ENCODE data around the gene SPTBN4. TPM values are rescaled to one million over a fixed set of nuclear protein-coding genes. Genes with fewer than 3 reads are reported as not detected.
A peak's percentile ranks its signal among the peaks of the same experiment; 100 is the strongest.

Gene SPTBN4
- total and polyA plus RNA-seq, 5 donors: 3.2 to 6.4 (median 5.4) TPM

DNA sequence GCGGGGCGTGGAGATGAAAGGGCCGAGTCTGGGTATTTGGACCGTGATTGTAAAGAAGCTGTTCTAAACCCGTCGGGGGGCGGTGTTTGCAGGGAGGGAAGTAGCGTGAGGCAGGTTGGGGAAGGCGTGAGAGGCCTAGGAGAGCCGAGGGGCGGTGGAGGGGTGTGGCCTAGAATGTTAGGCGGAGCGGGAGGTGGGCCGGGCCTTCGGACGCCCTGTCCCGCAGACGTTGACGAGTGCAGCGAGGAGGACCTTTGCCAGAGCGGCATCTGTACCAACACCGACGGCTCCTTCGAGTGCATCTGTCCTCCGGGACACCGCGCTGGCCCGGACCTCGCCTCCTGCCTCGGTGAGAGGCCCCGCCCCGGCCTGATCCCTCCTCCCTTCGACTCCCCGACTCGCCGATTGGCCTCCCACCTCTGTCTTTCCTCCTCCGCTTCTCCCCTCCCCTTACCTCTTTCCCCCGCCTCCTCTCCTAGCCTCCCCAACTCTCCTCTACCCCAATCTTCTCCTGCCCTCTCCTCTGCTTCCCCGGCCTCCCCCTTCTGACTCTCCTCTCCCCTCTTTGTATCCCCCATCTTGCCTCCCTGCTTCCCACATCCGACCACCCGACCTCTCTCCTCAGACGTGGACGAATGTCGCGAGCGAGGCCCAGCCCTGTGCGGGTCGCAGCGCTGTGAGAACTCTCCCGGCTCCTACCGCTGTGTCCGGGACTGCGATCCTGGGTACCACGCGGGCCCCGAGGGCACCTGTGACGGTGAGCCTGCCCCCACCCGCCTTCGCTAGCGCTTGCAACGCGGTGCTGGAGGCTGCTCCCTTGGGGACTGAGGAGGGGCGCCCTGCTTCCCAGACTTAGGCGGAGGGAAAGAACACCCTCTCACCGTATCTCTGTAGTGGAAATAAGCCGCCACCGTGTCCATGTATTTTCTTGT is 147.2 kb downstream of the SPTBN4 start:
- DNase-seq (peak; percentile 91 to 93 (median 92)), ATAC-seq (peak; percentile 69)
- Histone ChIP-seq H3K27me3 (ENCODE audit: control insufficient read depth, insufficient read depth) (no peaks in the 10 kb centered on the region), H3K4me1 (ENCODE audit: control insufficient read depth, insufficient read depth, low read length) (no peaks in the 10 kb centered on the region), H3K9me3 (ENCODE audit: control insufficient read depth, low read length) (no peaks in the 10 kb centered on the region), H3K27ac (ENCODE audit: low read length) (peak overlapping the region; percentile 77), H3K4me3 (ENCODE audit: low read length) (peak overlapping the region; percentile 37)
- 21% methylated on average over 67 of the region's 67 CpGs for WGBS
- intact Hi-C loops (cut with DNase I): no loop called here

DNA sequence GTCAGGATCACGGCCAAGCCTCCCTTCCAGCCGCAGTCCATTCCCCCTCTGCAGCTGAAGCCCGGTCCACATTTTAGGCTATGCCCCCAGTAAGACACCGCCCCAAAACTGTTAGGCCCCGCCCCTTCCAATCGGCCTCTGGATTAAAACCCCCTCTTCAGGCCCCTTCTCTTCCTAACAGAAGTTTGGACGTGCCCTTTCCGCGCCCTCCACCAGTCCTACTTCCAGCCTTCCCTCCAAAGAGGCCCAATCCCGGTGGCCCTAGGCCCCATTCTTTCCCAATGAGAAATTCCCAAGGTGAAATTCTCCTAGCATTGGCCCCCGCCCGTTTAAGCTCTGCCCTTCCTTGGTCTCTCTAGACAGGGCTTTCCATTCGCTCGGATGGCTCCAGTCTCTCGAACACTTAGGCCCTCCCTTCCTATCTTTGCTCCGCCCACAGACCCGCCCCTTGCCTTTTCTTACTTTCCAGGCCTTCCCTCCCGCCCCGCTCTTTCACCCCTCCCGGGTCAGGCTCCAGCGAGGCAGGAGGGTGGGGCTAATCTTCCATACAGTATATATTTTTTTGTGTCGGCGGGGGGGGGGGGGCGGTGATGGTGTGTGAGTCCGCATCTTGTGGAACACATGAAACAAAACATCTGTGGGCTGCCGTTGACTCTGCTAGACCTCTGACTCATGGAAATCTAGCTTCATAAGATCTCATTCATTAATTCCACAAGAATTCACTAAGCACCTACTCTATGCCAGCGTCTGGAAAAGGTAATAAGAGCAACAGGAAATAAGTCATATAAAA is 148.0 kb downstream of the SPTBN4 start:
- no peaks in the 10 kb centered on the region for H3K27me3 ChIP-seq (ENCODE audit: control insufficient read depth, insufficient read depth)
- ATAC-seq (peak; percentile 73 to 79), DNase-seq (peak; percentile 93 to 95 (median 94))
- H3K27ac ChIP-seq (ENCODE audit: low read length): peak overlapping the region; percentile 77
- peak overlapping the region; percentile 37 for H3K4me3 ChIP-seq (ENCODE audit: low read length)
- no peaks in the 10 kb centered on the region for H3K9me3 ChIP-seq (ENCODE audit: control insufficient read depth, low read length)
- no peaks in the 10 kb centered on the region for H3K4me1 ChIP-seq (ENCODE audit: control insufficient read depth, insufficient read depth, low read length)
- intact Hi-C loops (cut with DNase I): no loop called here
- 20% methylated on average over 27 of the region's 27 CpGs for WGBS

DNA sequence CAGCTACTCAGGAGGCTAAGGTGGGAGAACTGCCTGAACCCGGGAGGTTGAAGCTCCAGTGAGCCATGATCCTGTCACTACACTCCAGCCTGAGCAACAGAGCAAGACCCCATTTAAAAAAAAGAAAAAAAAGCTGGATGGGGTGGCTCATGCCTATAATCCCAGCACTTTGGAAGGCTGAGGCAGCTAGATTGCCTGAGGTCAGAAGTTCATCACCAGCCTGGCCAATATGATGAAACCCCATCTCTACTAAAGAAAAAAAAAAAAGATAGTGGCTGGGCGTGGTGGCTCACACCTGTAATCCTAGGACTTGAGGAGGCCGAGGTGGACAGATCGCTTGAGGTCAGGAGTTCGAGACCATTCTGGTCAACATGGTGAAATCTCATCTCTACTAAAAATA is 149.4 kb downstream of the SPTBN4 start:
- H3K4me3 ChIP-seq (ENCODE audit: low read length): no peak overlapping the region
- no peaks in the 10 kb centered on the region for H3K27me3 ChIP-seq (ENCODE audit: control insufficient read depth, insufficient read depth)
- no peak overlapping the region for H3K27ac ChIP-seq (ENCODE audit: low read length)
- intact Hi-C loops (cut with DNase I): no loop called here
- 83% methylated on average over 5 of the region's 5 CpGs for WGBS
- no peaks in the 10 kb centered on the region for H3K9me3 ChIP-seq (ENCODE audit: control insufficient read depth, low read length)
- DNase-seq (peak in 1 of 3 donors; percentile 4), ATAC-seq (no peak)
- no peaks in the 10 kb centered on the region for H3K4me1 ChIP-seq (ENCODE audit: control insufficient read depth, insufficient read depth, low read length)

DNA sequence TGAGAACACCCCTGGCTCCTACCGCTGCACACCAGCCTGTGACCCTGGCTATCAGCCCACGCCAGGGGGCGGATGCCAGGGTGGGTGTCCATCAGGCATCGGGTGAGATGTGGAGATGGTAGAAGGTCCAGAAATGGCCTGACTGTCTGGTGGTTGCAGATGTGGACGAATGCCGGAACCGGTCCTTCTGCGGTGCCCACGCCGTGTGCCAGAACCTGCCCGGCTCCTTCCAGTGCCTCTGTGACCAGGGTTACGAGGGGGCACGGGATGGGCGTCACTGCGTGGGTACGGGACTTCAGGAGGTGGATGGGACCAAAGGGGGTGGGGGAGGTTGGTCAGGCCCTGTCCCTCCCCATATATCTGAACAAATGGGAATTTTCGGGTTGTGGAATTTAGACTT is 150.1 kb downstream of the SPTBN4 start:
- 94% methylated on average over 17 of the region's 17 CpGs for WGBS
- H3K4me1 ChIP-seq (ENCODE audit: control insufficient read depth, insufficient read depth, low read length): no peaks in the 10 kb centered on the region
- DNase-seq (peak in 2 of 3 donors; percentile 35 to 55), ATAC-seq (no peak)
- no peaks in the 10 kb centered on the region for H3K9me3 ChIP-seq (ENCODE audit: control insufficient read depth, low read length)
- H3K27ac ChIP-seq (ENCODE audit: low read length): no peak overlapping the region
- intact Hi-C loops (cut with DNase I): no loop called here
- H3K4me3 ChIP-seq (ENCODE audit: low read length): no peak overlapping the region
- H3K27me3 ChIP-seq (ENCODE audit: control insufficient read depth, insufficient read depth): no peaks in the 10 kb centered on the region

DNA sequence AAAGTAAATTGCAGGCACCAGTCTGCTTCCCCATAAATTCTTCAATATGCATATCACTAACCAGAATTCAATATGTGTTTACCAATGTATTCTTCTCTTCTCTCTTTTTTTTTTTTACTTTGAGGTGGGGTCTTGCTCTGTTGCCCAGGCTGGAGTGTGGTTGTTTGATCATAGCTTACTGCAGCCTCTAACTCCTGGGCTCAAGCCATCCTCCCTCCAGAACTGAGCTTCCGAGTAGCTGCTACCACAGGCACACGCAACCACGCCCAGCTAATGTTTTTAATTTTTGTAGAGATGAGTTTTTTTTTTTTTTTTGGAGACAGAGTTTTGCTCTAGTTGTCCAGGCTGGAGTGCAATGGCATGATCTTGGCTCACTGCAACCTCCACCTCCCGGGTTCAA is 151.2 kb downstream of the SPTBN4 start:
- 90% methylated on average over 4 of the region's 4 CpGs for WGBS

DNA sequence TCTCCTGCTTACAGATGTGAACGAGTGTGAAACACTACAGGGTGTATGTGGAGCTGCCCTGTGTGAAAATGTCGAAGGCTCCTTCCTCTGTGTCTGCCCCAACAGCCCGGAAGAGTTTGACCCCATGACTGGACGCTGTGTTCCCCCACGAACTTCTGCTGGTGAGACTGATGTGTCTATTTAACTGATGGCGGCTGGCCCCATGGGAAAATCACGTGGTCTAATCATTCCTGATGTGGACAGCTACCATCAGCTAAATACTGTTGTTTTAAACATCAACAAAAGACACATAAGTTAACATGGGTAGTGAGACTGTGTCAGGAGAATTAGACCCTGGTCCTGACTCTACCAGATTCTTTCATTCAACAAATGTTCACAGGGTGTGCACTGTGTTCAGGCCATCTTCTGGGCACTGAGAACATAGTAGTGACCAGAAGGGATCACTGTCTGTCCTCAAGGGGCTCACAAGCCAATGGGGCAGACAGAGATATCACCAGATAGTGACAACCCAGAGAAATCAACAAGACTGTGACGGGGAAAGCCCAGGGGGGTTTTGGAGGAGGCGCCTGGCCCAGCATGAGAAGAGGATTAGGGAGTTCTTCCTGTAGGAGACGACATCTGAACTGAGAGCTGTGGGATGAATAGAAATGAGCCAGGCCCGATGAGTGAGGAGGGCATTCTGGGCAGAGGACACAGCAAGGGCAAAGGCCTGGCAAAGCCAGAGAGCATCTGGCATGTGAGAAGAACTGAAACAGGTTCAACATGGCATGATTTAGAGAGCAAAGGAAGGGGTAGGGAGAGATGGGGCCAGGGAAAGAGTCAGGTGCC is 152.7 kb downstream of the SPTBN4 start:
- intact Hi-C loops (cut with DNase I): no loop called here
- no peak overlapping the region for H3K4me3 ChIP-seq (ENCODE audit: low read length)
- H3K9me3 ChIP-seq (ENCODE audit: control insufficient read depth, low read length): no peaks in the 10 kb centered on the region
- peak in 2 of 3 donors; percentile 21 to 53 for DNase-seq
- 68% methylated on average over 11 of the region's 11 CpGs for WGBS
- H3K27me3 ChIP-seq (ENCODE audit: control insufficient read depth, insufficient read depth): no peaks in the 10 kb centered on the region
- peak overlapping the region; percentile 59 for H3K27ac ChIP-seq (ENCODE audit: low read length)
- H3K4me1 ChIP-seq (ENCODE audit: control insufficient read depth, insufficient read depth, low read length): no peaks in the 10 kb centered on the region
- peak in 1 of 2 donors; percentile 17 for ATAC-seq

More for the DNA sequence above, 151.2 kb downstream of the SPTBN4 start:
- Histone ChIP-seq H3K4me1 (ENCODE audit: control insufficient read depth, insufficient read depth, low read length) (no peaks in the 10 kb centered on the region), H3K27me3 (ENCODE audit: control insufficient read depth, insufficient read depth) (no peaks in the 10 kb centered on the region), H3K27ac (ENCODE audit: low read length) (no peak overlapping the region), H3K9me3 (ENCODE audit: control insufficient read depth, low read length) (no peaks in the 10 kb centered on the region), H3K4me3 (ENCODE audit: low read length) (no peak overlapping the region)
- no peak for ATAC-seq
- intact Hi-C loops (cut with DNase I): no loop called here
- no peak for DNase-seq

DNA sequence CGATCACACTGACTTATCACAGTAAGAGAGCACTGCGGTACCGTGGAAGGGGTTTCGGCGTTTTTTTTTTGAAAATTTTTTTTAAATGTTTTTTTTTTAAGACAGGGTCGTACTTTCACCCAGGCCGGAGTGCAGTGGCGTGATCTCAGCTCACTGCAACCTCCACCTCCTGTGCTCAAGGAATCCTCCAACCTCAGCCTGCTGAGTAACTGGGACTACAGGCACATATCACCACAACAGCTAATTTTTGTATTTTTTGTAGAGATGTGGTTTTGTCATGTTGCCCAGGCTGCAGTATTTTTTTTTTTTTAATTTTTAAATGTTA is 153.3 kb downstream of the SPTBN4 start:
- intact Hi-C loops (cut with DNase I): no loop called here

DNA sequence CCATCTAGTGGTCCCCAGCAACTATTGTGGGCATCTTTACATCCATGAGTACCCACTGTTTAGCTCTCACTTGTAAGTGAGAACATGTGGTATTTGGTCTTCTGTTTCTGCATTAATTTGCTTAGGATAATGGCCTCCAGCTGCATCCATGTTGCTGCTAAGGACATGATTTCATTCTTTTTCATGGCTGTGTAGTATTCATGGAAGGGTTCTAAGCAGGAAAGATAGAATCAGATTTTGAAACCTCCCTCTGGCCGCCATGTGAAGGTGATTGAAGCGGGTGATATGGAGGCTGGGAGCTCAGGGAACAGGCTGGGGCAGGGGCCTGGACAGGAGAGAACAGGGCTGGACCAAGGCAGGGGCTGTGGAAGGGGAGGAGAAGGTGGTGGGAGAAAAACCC is 154.5 kb downstream of the SPTBN4 start:
- ATAC-seq (no peak), DNase-seq (peak in 1 of 3 donors; percentile 8)
- Histone ChIP-seq H3K4me3 (ENCODE audit: low read length) (no peak overlapping the region), H3K27me3 (ENCODE audit: control insufficient read depth, insufficient read depth) (no peaks in the 10 kb centered on the region), H3K27ac (ENCODE audit: low read length) (no peak overlapping the region), H3K9me3 (ENCODE audit: control insufficient read depth, low read length) (no peaks in the 10 kb centered on the region), H3K4me1 (ENCODE audit: control insufficient read depth, insufficient read depth, low read length) (no peaks in the 10 kb centered on the region)
- WGBS: 70% methylated on average over 2 of the region's 2 CpGs
- intact Hi-C loops (cut with DNase I): no loop called here

More for the DNA sequence above, 153.3 kb downstream of the SPTBN4 start:
- no peaks in the 10 kb centered on the region for H3K4me1 ChIP-seq (ENCODE audit: control insufficient read depth, insufficient read depth, low read length)
- H3K9me3 ChIP-seq (ENCODE audit: control insufficient read depth, low read length): no peaks in the 10 kb centered on the region
- H3K4me3 ChIP-seq (ENCODE audit: low read length): no peak overlapping the region
- H3K27ac ChIP-seq (ENCODE audit: low read length): peak overlapping the region; percentile 59
- no peak for ATAC-seq
- 76% methylated on average over 8 of the region's 8 CpGs for WGBS
- DNase-seq: no peak
- H3K27me3 ChIP-seq (ENCODE audit: control insufficient read depth, insufficient read depth): no peaks in the 10 kb centered on the region

DNA sequence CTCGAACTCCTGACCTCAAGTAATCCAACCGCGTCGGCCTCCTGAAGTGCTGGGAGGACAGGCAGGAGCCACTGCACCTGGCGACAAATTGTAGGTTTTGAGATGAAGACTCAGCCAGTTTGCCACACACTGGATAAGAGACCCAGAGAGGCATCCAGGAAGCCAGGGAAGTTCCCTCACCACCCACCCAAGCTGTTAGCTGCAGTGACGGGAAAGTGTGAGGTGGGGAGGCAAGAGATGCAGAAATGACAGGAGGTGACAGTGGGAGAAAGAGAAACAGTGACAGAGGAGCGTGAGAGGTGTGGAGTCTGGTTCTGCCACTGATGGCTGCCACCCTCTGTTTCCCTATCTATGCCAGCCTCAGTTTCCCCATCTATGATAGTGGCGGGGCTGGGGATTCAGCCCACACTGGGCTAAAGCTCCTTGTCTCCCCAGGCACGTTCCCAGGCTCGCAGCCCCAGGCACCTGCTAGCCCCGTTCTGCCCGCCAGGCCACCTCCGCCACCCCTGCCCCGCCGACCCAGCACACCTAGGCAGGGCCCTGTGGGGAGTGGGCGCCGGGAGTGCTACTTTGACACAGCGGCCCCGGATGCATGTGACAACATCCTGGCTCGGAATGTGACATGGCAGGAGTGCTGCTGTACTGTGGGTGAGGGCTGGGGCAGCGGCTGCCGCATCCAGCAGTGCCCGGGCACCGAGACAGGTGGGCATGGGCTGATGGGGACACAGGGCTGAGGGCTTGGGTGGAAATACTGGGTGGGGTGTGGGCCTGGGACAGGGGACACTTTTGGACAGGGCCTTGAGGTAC is 155.4 kb downstream of the SPTBN4 start:
- H3K27me3 ChIP-seq (ENCODE audit: control insufficient read depth, insufficient read depth): no peaks in the 10 kb centered on the region
- no peaks in the 10 kb centered on the region for H3K9me3 ChIP-seq (ENCODE audit: control insufficient read depth, low read length)
- DNase-seq (peak in 2 of 3 donors; percentile 47 to 51), ATAC-seq (no peak)
- no peak overlapping the region for H3K4me3 ChIP-seq (ENCODE audit: low read length)
- intact Hi-C loops (cut with DNase I): no loop called here
- WGBS: 92% methylated on average over 24 of the region's 24 CpGs
- H3K27ac ChIP-seq (ENCODE audit: low read length): no peak overlapping the region
- no peaks in the 10 kb centered on the region for H3K4me1 ChIP-seq (ENCODE audit: control insufficient read depth, insufficient read depth, low read length)

DNA sequence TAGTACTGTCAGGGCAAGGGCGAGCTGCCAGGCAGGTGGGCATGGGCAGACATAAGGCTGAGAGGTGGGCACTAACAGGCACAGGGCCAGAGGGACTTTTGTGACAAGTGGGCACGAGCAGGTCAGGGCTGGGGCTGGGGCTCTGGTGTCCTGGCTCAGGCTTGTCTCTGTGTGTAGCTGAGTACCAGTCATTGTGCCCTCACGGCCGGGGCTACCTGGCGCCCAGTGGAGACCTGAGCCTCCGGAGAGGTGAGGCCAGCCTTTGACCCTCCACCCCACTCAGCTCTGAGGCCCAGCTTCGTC is 155.9 kb downstream of the SPTBN4 start:
- ATAC-seq (peak in 1 of 2 donors; percentile 12), DNase-seq (peak in 2 of 3 donors; percentile 68 to 75)
- WGBS: 85% methylated on average over 7 of the region's 7 CpGs
- no peak overlapping the region for H3K27ac ChIP-seq (ENCODE audit: low read length)
- no peak overlapping the region for H3K4me3 ChIP-seq (ENCODE audit: low read length)
- intact Hi-C loops (cut with DNase I): no loop called here
- H3K27me3 ChIP-seq (ENCODE audit: control insufficient read depth, insufficient read depth): no peaks in the 10 kb centered on the region
- no peaks in the 10 kb centered on the region for H3K9me3 ChIP-seq (ENCODE audit: control insufficient read depth, low read length)
- H3K4me1 ChIP-seq (ENCODE audit: control insufficient read depth, insufficient read depth, low read length): no peaks in the 10 kb centered on the region

Measured in right cardiac atrium (tissue), 5 donors.